Activated T-cell treated with anti-CD3 and anti-CD28 coated beads, Interleukin-2, amount 50 U/mL, for 4 hours (primary cell): ENCODE data around the gene KRTAP5-6. TPM values are rescaled to one million over a fixed set of nuclear protein-coding genes. Genes with fewer than 3 reads are reported as not detected.
A peak's percentile ranks its signal among the peaks of the same experiment; 100 is the strongest.

ENCODE experiments used
- ATAC-seq, 2 donors: fragments of 200-7000 bp; cut with Tn5 transposase; one replicate each; pipeline ENCODE4 v1.10.0; 2021
- DNase-seq: peaks from one replicate; pipeline ENCODE4 v3.0.0-alpha.2; 2020
- H3K27me3 Mint-ChIP-seq: one replicate; pipeline ENCODE4 v1.8.0; 2021; ENCODE audit warnings: low read depth, mixed read lengths
- H3K36me3 Mint-ChIP-seq: one replicate; pipeline ENCODE4 v1.8.0; 2022; ENCODE audit warnings: mixed read lengths; ENCODE audit not compliant: insufficient read depth
- H3K4me1 Mint-ChIP-seq: one replicate; pipeline ENCODE4 v1.8.0; 2021; ENCODE audit warnings: low read depth, mixed read lengths
- H3K4me3 Mint-ChIP-seq: one replicate; pipeline ENCODE4 v1.8.0; 2021; ENCODE audit warnings: mild to moderate bottlenecking, moderate library complexity, mixed read lengths
- H3K9me3 Mint-ChIP-seq: one replicate; pipeline ENCODE4 v1.8.0; 2021; ENCODE audit warnings: mixed read lengths
- total RNA-seq, 3 donors: library from RNA; stranded (reverse); gene quantifications; one replicate each; pipeline ENCODE4 v1.2.1, GENCODE V29; 2021

The KRTAP5-6 gene
- not detected for total RNA-seq

- ATAC-seq, result no peak
Measured at GRCh38 chr11:1696608-1697570, at the start of gene KRTAP5-6. TSS of gene KRTAP5-6 (plus strand) at chr11:1697195. CDS start at chr11:1697246, 51 bp downstream.

GRCh38 chr11:1647901-1648652 lies 48.9 kb upstream of the KRTAP5-6 start:
- Mint-ChIP-seq H3K36me3 (no peaks in the 10 kb centered on the region), H3K4me3 (no peak overlapping the region), H3K9me3 (no peaks in the 10 kb centered on the region), H3K27me3 (peaks cover 10% of the 10 kb centered on the region), H3K4me1 (no peaks in the 10 kb centered on the region)
- DNase-seq (no peak), ATAC-seq (no peak)

More at GRCh38 chr11:1696608-1697570, at the start of gene KRTAP5-6:
- Mint-ChIP-seq H3K9me3 (peaks cover 7% of the 10 kb centered on the region), H3K4me1 (peaks cover 18% of the 10 kb centered on the region), H3K4me3 (no peak within 1 kb of the TSS), H3K36me3 (no peaks in the 10 kb centered on the region), H3K27me3 (peaks cover 13% of the 10 kb centered on the region)
- DNase-seq, result no peak

GRCh38 chr11:1648653-1649420 lies 48.2 kb upstream of the KRTAP5-6 start:
- Mint-ChIP-seq H3K27me3 (peaks cover 12% of the 10 kb centered on the region), H3K4me3 (no peak overlapping the region), H3K4me1 (no peaks in the 10 kb centered on the region), H3K36me3 (no peaks in the 10 kb centered on the region), H3K9me3 (no peaks in the 10 kb centered on the region)
- ATAC-seq, result no peak
- no peak for DNase-seq

GRCh38 chr11:1650034-1650917 lies 46.7 kb upstream of the KRTAP5-6 start:
- peaks cover 10% of the 10 kb centered on the region for H3K27me3 Mint-ChIP-seq
- H3K36me3 Mint-ChIP-seq, result no peaks in the 10 kb centered on the region
- no peaks in the 10 kb centered on the region for H3K9me3 Mint-ChIP-seq
- no peak overlapping the region for H3K4me3 Mint-ChIP-seq
- DNase-seq, result no peak
- H3K4me1 Mint-ChIP-seq, result no peaks in the 10 kb centered on the region
- ATAC-seq, result no peak

GRCh38 chr11:1650918-1651262 lies 46.1 kb upstream of the KRTAP5-6 start:
- H3K9me3 Mint-ChIP-seq, result no peaks in the 10 kb centered on the region
- H3K4me1 Mint-ChIP-seq, result no peaks in the 10 kb centered on the region
- H3K36me3 Mint-ChIP-seq, result no peaks in the 10 kb centered on the region
- no peak for ATAC-seq
- no peak for DNase-seq
- peaks cover 13% of the 10 kb centered on the region for H3K27me3 Mint-ChIP-seq
- no peak overlapping the region for H3K4me3 Mint-ChIP-seq

- Mint-ChIP-seq H3K4me3 (no peak overlapping the region), H3K4me1 (no peaks in the 10 kb centered on the region), H3K27me3 (peaks cover 16% of the 10 kb centered on the region), H3K36me3 (no peaks in the 10 kb centered on the region), H3K9me3 (no peaks in the 10 kb centered on the region)
- no peak for ATAC-seq
- DNase-seq, result no peak
Measured at GRCh38 chr11:1651411-1651980, 45.5 kb upstream of the KRTAP5-6 start.

GRCh38 chr11:1652026-1652425 lies 45.0 kb upstream of the KRTAP5-6 start:
- Mint-ChIP-seq H3K36me3 (no peaks in the 10 kb centered on the region), H3K4me3 (no peak overlapping the region), H3K4me1 (no peaks in the 10 kb centered on the region), H3K9me3 (no peaks in the 10 kb centered on the region), H3K27me3 (peaks cover 16% of the 10 kb centered on the region)
- ATAC-seq (no peak), DNase-seq (no peak)

- ATAC-seq (peak in 1 of 2 donors; percentile 20), DNase-seq (no peak)
- H3K4me3 Mint-ChIP-seq, result no peak overlapping the region
- no peaks in the 10 kb centered on the region for H3K4me1 Mint-ChIP-seq
- H3K36me3 Mint-ChIP-seq, result no peaks in the 10 kb centered on the region
- H3K27me3 Mint-ChIP-seq, result peaks cover 13% of the 10 kb centered on the region
- no peaks in the 10 kb centered on the region for H3K9me3 Mint-ChIP-seq
Measured at GRCh38 chr11:1652442-1652770, 44.6 kb upstream of the KRTAP5-6 start.

GRCh38 chr11:1652771-1653540 lies 44.0 kb upstream of the KRTAP5-6 start:
- no peaks in the 10 kb centered on the region for H3K4me1 Mint-ChIP-seq
- no peaks in the 10 kb centered on the region for H3K36me3 Mint-ChIP-seq
- ATAC-seq (peak; percentile 91 to 93), DNase-seq (peak; percentile 78)
- H3K9me3 Mint-ChIP-seq, result no peaks in the 10 kb centered on the region
- H3K27me3 Mint-ChIP-seq, result peaks cover 15% of the 10 kb centered on the region
- H3K4me3 Mint-ChIP-seq, result no peak overlapping the region

- no peak overlapping the region for H3K4me3 Mint-ChIP-seq
- ATAC-seq, result no peak
Measured at GRCh38 chr11:1653541-1654387, 43.2 kb upstream of the KRTAP5-6 start.

GRCh38 chr11:1654388-1655167 lies 42.4 kb upstream of the KRTAP5-6 start:
- Mint-ChIP-seq H3K4me1 (peaks cover 5% of the 10 kb centered on the region), H3K36me3 (no peaks in the 10 kb centered on the region), H3K9me3 (no peaks in the 10 kb centered on the region), H3K4me3 (no peak overlapping the region), H3K27me3 (peaks cover 16% of the 10 kb centered on the region)
- DNase-seq (no peak), ATAC-seq (no peak)

More at GRCh38 chr11:1653541-1654387, 43.2 kb upstream of the KRTAP5-6 start:
- Mint-ChIP-seq H3K27me3 (peaks cover 15% of the 10 kb centered on the region), H3K9me3 (no peaks in the 10 kb centered on the region), H3K36me3 (no peaks in the 10 kb centered on the region), H3K4me1 (no peaks in the 10 kb centered on the region)
- DNase-seq, result no peak
